K562 treated with DMSO at 1 percent for 4 hours (cell line): ENCODE results near the gene P2RY4. TPM values are rescaled to one million over a fixed set of nuclear protein-coding genes. Genes with fewer than 3 reads are reported as not detected.

ENCODE experiments used
- total RNA-seq: library from RNA; unstranded; fragments of 300-600 nt; gene quantifications from 2 replicates; pipeline ENCODE4 v1.2.3, GENCODE V29; 2022; ENCODE audit not compliant: insufficient read depth

The P2RY4 gene
- not detected in 2 replicates for total RNA-seq

GRCh38 chrX:70260104-70260503 is at the start of gene P2RY4:
P2RY4 (minus strand) TSS chrX:70260204; CDS start chrX:70259624, 580 bp downstream.

GRCh38 chrX:70289793-70290770 is 30.1 kb upstream of the P2RY4 start, which contains the start of the genes KIF4A and PDZD11:
KIF4A (plus strand) TSS chrX:70290104; CDS start chrX:70290459, 355 bp downstream.
PDZD11 (minus strand) TSS chrX:70289927; CDS start chrX:70289341, 586 bp downstream.

GRCh38 chrX:70281951-70282350 is 21.9 kb upstream of the P2RY4 start, which contains the start of gene RAB41:
RAB41 (plus strand) TSS chrX:70282172; CDS start chrX:70282218, 46 bp downstream.

GRCh38 chrX:70268034-70268433 is 8.0 kb upstream of the P2RY4 start, which contains the start of gene ARR3:
ARR3 (plus strand) TSS chrX:70268334; CDS start chrX:70269386, 1,052 bp downstream.

GRCh38 chrX:70234355-70234754 is 25.6 kb downstream of the P2RY4 start, which contains the start of gene AWAT1:
AWAT1 (plus strand) TSS chrX:70234655; CDS start chrX:70234696, 41 bp downstream.

Other genes with a start within 250 kb of the P2RY4 start
- not detected in 2 replicates for gene AWAT2, start 210.3 kb downstream of the P2RY4 start, total RNA-seq
- 0.64 and 1.4 TPM in 2 replicates for gene OTUD6A, start 197.7 kb downstream of the P2RY4 start, total RNA-seq
- gene IGBP1, start 126.8 kb downstream of the P2RY4 start, total RNA-seq: 83.2 and 85.7 TPM in 2 replicates
- gene DGAT2L6, start 82.7 kb downstream of the P2RY4 start, total RNA-seq: not detected in 2 replicates
- gene AWAT1, start 25.5 kb downstream of the P2RY4 start, total RNA-seq: not detected in 2 replicates
- gene ARR3, start 8.1 kb upstream of the P2RY4 start, total RNA-seq: not detected in 2 replicates
- not detected in 2 replicates for gene RAB41, start 22.0 kb upstream of the P2RY4 start, total RNA-seq
- gene PDZD11, start 29.7 kb upstream of the P2RY4 start, total RNA-seq: 21.6 and 25.1 TPM in 2 replicates
- gene KIF4A, start 29.9 kb upstream of the P2RY4 start, total RNA-seq: 27.4 and 28.5 TPM in 2 replicates
- gene GDPD2, start 163.1 kb upstream of the P2RY4 start, total RNA-seq: 0.38 TPM in 1 of 2 replicates, not detected in the other
- gene DLG3, start 184.6 kb upstream of the P2RY4 start, total RNA-seq: 2.8 and 7.3 TPM in 2 replicates